Measurements from ENCODE around the gene VARS1.

DNA sequence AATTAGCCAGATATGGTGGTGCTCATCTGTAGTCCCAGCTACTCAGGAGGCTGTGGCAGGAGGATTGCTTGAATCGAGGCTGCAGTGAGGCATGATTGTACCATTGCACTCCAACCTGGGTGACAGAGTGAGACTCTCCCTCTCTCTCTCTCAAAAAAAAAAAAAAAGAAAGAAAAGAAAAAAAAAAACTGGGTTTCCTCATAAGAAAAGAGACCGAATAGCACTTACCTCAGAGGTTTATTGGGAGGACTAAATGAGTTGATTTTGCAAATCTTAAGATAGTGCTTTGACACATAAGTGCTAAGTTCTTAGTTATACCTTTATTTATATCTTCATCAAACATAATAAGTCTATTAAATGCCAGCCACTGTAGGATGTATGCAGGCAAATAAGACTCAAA is 24.7 kb downstream of the VARS1 start:
- TF ChIP-seq POLR2A (IDR thresholded peaks at IDR 0.05) (no peak), CTCF (IDR thresholded peaks at IDR 0.05) (no peak)

Measured in lower leg skin (tissue), 3 donors.